ENCODE measurements around the gene AURKA. TPM values are rescaled to one million over a fixed set of nuclear protein-coding genes. Genes with fewer than 3 reads are reported as not detected.

The AURKA gene
- total RNA-seq, 1 experiment from 2014 or later: 75.3 TPM

DNA sequence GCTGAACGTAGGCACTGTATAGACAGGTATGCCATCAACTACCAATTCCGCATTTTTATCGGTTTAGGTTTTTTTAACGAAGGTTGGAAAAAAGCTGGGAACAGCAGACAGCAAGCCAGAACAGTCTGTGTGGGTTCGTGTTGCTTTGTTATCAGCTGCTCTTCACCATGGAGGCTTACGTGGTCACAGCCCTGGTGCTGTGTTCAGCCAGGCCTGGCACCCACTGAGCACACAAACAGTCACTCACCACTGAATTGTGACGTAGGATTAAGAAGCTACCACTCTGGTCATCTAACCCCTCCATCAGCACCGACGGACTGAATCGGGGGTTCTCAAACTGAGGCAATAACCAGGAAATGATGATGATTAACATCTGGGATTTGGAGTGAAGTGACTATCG, 20.0 kb downstream of the AURKA start:
- TF ChIP-seq, protein P1, sequence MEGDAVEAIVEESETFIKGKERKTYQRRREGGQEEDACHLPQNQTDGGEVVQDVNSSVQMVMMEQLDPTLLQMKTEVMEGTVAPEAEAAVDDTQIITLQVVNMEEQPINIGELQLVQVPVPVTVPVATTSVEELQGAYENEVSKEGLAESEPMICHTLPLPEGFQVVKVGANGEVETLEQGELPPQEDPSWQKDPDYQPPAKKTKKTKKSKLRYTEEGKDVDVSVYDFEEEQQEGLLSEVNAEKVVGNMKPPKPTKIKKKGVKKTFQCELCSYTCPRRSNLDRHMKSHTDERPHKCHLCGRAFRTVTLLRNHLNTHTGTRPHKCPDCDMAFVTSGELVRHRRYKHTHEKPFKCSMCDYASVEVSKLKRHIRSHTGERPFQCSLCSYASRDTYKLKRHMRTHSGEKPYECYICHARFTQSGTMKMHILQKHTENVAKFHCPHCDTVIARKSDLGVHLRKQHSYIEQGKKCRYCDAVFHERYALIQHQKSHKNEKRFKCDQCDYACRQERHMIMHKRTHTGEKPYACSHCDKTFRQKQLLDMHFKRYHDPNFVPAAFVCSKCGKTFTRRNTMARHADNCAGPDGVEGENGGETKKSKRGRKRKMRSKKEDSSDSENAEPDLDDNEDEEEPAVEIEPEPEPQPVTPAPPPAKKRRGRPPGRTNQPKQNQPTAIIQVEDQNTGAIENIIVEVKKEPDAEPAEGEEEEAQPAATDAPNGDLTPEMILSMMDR (IDR thresholded peaks at IDR 0.05; ENCODE audit: unreplicated experiment): no peak
- intact Hi-C loops (cut with micrococcal nuclease): no loop called here
- ChIA-PET POLR2A (interaction anchor here (0.6 to 6.8 kb wide), 4 partner anchors 10 to 98 kb away, joined by 3 to 115 read pairs (median 9); partner anchors contain the start of gene FAM210B), CTCF (interaction anchor here (0.6 to 10.1 kb wide), 6 partner anchors 12 to 1715 kb away, joined by 3 to 84 read pairs (median 10); partner anchors contain the start of genes AURKA, CSTF1, FAM210B and MC3R)
- BruUV-seq (replicated peaks): no TSS peak
- no peak for DNase-seq (ENCODE audit: unreplicated experiment)
- no peak overlapping the region for H3K27ac Mint-ChIP-seq (ENCODE audit: low read depth, unreplicated experiment)
- H3K4me3 Mint-ChIP-seq (ENCODE audit: unreplicated experiment): no peak overlapping the region
- peaks cover 14% of the 10 kb centered on the region for H3K4me1 Mint-ChIP-seq (ENCODE audit: insufficient read depth, unreplicated experiment)
- no peaks in the 10 kb centered on the region for H3K27me3 Mint-ChIP-seq (ENCODE audit: insufficient read depth, unreplicated experiment)
- no peaks in the 10 kb centered on the region for H3K9me3 Mint-ChIP-seq (ENCODE audit: unreplicated experiment)
- H3K36me3 Mint-ChIP-seq (ENCODE audit: insufficient read depth, unreplicated experiment): peaks cover 39% of the 10 kb centered on the region

DNA sequence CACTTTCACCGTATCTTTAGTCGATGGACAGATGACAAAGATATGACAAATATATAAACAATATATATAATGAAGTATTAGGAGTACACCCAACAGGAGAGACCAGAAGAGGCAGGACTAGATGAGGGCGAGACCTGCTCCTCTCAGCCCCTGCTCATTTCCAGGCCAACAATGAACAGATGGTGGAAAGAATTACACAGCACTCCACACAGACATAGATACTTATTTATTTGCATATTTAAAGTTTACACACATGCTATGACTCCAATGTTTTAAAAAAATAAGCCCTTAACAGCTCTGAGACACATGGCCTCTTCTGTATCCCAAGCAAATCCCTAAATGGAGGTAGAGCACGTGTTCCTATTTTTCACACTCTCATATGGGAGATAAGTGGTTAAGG, 22.8 kb downstream of the AURKA start:
- no TSS peak for BruUV-seq (replicated peaks)
- DNase-seq (ENCODE audit: unreplicated experiment): no peak
- Mint-ChIP-seq H3K36me3 (ENCODE audit: insufficient read depth, unreplicated experiment) (peaks cover 54% of the 10 kb centered on the region), H3K9me3 (ENCODE audit: unreplicated experiment) (no peaks in the 10 kb centered on the region), H3K27me3 (ENCODE audit: insufficient read depth, unreplicated experiment) (no peaks in the 10 kb centered on the region), H3K4me1 (ENCODE audit: insufficient read depth, unreplicated experiment) (no peaks in the 10 kb centered on the region), H3K4me3 (ENCODE audit: unreplicated experiment) (no peak overlapping the region), H3K27ac (ENCODE audit: low read depth, unreplicated experiment) (no peak overlapping the region)
- intact Hi-C loops (cut with micrococcal nuclease): no loop called here
- ChIA-PET CTCF (interaction anchor here (0.5 to 10.1 kb wide), 4 partner anchors 9 to 120 kb away, joined by 3 to 84 read pairs (median 4); partner anchors contain the start of gene FAM210B), POLR2A (interaction anchor here (0.7 to 2.6 kb wide), 3 partner anchors 10 to 217 kb away, joined by 3 to 13 read pairs (median 4); partner anchors contain the start of genes AURKA, CSTF1 and FAM210B)
- TF ChIP-seq, protein P1 (IDR thresholded peaks at IDR 0.05; ENCODE audit: unreplicated experiment): no peak

DNA sequence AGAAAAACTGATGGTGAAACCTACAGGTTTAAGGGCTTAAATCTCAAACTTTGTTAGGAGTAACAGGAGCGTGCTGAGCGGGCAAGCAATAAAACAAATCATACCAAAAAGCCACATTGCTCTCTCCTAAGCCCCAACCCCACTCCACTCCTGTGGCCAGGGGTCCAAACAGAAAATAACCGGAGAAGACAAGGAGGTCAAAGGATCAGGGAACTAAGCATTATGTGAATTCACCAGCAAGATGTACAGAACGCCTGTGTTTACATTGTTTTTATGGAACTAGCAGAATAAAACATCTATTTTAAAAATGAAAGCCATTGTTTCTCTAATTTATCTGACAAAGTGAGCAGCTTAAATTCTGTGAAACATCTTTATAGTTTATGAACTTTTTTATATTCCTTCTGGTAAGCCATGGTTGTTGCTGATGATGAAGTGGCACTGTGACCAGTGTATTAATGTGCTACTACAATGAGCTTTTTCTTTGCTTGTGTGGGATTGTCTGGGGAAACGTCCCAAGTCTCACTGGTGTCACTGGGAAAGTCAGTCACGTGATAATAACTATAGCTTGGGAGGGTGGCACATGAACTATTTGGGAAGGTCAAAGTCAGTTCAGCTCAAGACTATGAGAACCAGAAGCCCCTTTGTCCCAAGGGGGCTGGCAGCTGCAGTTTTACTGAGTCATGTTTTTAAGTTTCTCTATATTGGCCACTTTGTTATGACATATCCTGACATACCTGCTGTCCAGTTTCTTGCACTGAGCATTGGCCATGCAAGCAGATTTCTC, 23.5 kb downstream of the AURKA start:
- DNase-seq (ENCODE audit: unreplicated experiment): no peak
- Mint-ChIP-seq H3K27me3 (ENCODE audit: insufficient read depth, unreplicated experiment) (no peaks in the 10 kb centered on the region), H3K27ac (ENCODE audit: low read depth, unreplicated experiment) (no peak overlapping the region), H3K9me3 (ENCODE audit: unreplicated experiment) (no peaks in the 10 kb centered on the region), H3K36me3 (ENCODE audit: insufficient read depth, unreplicated experiment) (peaks cover 55% of the 10 kb centered on the region), H3K4me3 (ENCODE audit: unreplicated experiment) (no peak overlapping the region), H3K4me1 (ENCODE audit: insufficient read depth, unreplicated experiment) (no peaks in the 10 kb centered on the region)
- CTCF ChIA-PET: interaction anchor here (0.5 to 1.0 kb wide), 4 partner anchors 15 to 121 kb away, joined by 3 to 4 read pairs (median 4); no protein-coding TSS in a partner anchor
- POLR2A ChIA-PET: interaction anchor here (1.8 to 2.6 kb wide), 2 partner anchors 9 to 24 kb away, joined by 4 to 13 read pairs; partner anchors contain the start of genes AURKA, CSTF1 and FAM210B
- TF ChIP-seq, protein P1 (IDR thresholded peaks at IDR 0.05; ENCODE audit: unreplicated experiment): no peak
- no TSS peak for BruUV-seq (replicated peaks)
- intact Hi-C loops (cut with micrococcal nuclease): no loop called here

DNA sequence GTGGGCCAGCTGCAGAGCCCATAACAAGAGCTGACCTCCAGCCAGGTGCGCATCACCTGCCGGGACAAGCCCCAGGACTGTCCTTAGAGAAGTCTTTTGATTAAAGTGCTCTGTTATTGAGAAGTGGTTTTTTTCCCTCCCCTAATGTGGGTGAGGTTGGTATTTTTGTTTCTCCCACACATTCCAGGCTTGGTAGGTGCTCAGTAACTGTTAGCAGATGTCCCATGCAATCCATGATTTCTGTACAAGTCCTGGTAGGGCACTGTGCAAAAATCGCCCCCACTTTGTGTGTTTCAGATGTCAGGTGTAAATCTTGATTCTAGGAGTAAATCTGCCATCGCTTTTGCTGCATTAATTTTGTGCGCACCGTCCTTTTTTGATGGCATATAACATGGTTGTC, 28.5 kb downstream of the AURKA start:
- H3K36me3 Mint-ChIP-seq (ENCODE audit: insufficient read depth, unreplicated experiment): peaks cover 53% of the 10 kb centered on the region
- intact Hi-C loops (cut with micrococcal nuclease): no loop called here
- DNase-seq (ENCODE audit: unreplicated experiment): no peak

More for the DNA sequence above, 28.5 kb downstream of the AURKA start:
- H3K9me3 Mint-ChIP-seq (ENCODE audit: unreplicated experiment): no peaks in the 10 kb centered on the region
- TF ChIP-seq, protein P1 (IDR thresholded peaks at IDR 0.05; ENCODE audit: unreplicated experiment): no peak
- peaks cover 11% of the 10 kb centered on the region for H3K4me1 Mint-ChIP-seq (ENCODE audit: insufficient read depth, unreplicated experiment)
- no TSS peak for BruUV-seq (replicated peaks)
- CTCF ChIA-PET: interaction anchor here (1.6 to 8.8 kb wide), 2 partner anchors 11 to 161 kb away, joined by 5 to 84 read pairs; no protein-coding TSS in a partner anchor
- POLR2A ChIA-PET: interaction anchor here (0.8 to 7.8 kb wide), 2 partner anchors 11 to 216 kb away, joined by 3 to 115 read pairs; no protein-coding TSS in a partner anchor
- no peak overlapping the region for H3K4me3 Mint-ChIP-seq (ENCODE audit: unreplicated experiment)
- no peak overlapping the region for H3K27ac Mint-ChIP-seq (ENCODE audit: low read depth, unreplicated experiment)
- no peaks in the 10 kb centered on the region for H3K27me3 Mint-ChIP-seq (ENCODE audit: insufficient read depth, unreplicated experiment)

Data from MCF 10A (cell line).